GM18858 (cell line): ENCODE measurements around the gene ZBTB7C.

ENCODE experiments used
- ATAC-seq: cut with Tn5 transposase; IDR thresholded peaks from one replicate; pipeline ENCODE4 v1.9.1; 2021; ENCODE audit not compliant: unreplicated experiment

Gene ZBTB7C

GRCh38 chr18:48219037-48219809 lies 190.0 kb downstream of the ZBTB7C start:
- ATAC-seq: no peak

DNA sequence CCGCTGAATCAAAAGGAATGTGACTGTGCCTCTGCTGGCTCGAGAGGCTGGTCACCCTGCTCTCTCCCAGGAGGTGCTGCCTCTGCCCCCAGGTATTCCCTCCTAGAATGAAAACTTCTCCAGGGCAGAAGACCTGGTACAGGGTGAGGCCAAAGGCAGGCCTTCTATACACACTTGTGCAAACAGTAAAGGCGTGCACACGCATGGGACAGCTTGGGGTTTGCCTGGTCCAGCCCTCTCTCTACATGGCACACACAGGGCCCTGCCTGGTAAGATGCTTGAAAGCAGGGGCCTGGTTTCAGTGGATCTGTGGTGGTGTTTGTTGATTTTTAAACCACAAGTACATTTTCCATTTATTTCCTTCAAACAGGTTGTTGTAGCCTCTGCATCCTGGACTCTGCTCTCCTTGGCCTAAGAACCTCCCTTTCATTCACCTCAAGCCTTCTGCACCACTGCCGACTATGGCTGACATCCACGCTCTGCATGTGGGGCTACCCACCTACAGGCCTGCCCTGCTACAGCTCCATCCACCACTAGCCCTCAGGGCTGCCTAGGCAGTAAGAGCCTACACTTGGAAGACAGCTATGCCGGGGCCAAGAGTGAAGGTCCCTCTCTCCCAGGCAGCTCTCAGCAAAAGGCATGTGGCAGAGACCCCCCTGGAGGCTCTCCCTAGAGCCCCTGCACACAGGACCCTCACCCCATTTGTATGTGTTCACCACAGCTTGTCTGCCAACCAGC lies 190.7 kb downstream of the ZBTB7C start:
- ATAC-seq: no peak

DNA sequence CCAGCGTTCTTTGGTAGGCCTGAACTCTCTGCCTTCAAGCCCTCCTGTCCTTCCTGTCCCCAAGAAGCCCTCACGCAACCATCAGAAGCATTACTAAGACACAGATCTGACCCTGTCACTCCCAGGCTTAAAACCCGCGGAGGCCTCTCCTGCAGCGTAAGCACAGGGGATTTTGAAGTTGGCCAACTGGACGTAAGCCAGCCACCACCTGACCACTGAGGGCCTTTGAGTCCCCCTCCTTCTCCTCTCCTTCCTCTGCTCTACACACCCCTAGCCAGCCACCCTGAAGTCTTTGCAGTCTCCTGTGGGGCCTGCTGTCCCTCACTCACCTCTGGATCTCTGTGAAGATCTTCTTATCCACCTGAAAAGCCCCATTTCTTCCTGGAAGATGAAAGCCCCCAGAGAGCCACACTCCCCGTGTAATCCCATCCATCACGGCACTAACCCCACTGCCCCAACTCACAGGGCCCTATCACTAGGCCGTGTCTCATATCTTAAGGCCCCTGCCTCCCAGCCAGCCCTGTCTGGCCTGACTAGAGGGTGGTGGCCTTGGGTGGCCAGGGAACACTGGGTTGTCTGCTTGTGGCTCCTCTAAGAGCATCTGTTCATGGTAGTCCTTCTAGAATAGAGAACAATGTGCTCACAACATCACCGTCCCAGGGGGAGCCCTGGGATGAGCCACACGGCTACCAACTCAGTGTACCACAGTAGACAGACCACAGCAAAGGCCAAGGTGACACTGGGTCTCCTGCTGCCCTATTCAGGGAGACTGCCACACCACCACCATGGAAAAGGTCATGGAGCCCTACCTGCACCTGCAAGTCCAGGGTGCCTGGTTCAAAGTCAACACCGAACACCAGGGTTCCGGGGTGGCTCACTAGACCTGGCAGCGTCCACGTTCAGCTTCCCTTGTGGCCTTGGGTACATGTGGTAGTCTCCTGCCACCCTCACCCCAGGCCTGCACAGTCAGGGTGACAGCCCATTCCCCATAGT lies 191.6 kb downstream of the ZBTB7C start:
- ATAC-seq: no peak

- no peak for ATAC-seq
Observed at GRCh38 chr18:48216639-48217257, 192.4 kb downstream of the ZBTB7C start.

DNA sequence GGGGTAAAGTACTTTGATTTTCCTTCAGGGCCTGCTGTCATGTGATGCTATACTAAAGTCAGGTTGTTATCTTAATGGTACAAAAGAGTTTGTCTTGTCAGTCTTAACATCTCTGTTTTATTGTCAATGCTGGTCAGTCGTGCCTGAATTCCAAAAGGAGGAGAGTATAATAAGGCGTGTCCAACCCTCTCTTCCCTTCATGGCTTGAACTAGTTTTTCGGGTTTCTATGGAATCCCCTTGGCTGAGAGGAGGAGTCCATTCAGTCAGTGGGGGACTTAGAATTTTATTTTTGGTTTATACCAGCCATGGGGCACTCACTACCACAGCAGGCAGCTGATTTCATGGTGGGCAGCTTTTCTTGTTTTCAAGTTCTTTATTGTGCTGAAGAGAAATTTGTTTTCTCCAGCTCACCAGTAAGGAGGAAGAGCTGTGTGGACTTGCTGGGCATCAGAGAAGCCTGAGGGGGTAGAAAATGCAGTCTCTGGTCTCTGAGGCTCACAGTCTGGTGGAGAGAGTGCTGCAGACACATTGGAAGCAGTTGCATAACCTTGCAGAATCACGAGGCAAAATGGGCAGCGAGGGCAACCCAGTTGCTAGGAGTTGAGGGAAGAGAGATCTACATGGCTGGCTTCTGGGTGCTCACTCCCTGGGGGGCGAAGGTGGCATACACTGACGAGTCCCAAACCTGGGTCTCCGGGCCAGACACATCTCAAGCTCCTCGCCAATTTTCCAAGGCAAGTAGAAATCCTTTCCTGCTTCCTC lies 193.1 kb downstream of the ZBTB7C start:
- no peak for ATAC-seq

DNA sequence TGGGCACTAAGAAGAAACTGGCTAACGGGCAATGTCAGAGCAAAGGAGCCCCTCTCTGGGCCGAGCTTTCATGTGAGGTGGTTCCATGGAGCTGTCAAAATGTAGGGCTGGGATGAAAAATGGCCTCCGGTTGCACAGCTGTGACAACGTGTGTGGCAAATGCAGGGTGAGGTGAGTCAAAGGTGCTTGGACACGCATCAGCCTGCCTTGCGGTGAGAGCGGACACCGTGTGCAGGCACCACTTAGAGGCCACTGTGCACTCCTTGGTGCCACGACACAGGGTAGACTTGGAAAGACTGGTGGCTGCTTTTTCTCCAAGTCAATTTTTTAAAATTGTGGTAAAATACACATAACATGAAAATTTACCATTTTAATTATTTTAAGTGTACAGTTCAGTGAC lies 195.4 kb downstream of the ZBTB7C start:
- ATAC-seq: no peak

GRCh38 chr18:48208432-48209140 lies 200.6 kb downstream of the ZBTB7C start:
- no peak for ATAC-seq

GRCh38 chr18:48207733-48208132 lies 201.4 kb downstream of the ZBTB7C start:
- ATAC-seq: no peak

- no peak for ATAC-seq
Observed at GRCh38 chr18:48206887-48207286, 202.3 kb downstream of the ZBTB7C start.

GRCh38 chr18:48203961-48204666 lies 205.1 kb downstream of the ZBTB7C start:
- ATAC-seq: no peak

DNA sequence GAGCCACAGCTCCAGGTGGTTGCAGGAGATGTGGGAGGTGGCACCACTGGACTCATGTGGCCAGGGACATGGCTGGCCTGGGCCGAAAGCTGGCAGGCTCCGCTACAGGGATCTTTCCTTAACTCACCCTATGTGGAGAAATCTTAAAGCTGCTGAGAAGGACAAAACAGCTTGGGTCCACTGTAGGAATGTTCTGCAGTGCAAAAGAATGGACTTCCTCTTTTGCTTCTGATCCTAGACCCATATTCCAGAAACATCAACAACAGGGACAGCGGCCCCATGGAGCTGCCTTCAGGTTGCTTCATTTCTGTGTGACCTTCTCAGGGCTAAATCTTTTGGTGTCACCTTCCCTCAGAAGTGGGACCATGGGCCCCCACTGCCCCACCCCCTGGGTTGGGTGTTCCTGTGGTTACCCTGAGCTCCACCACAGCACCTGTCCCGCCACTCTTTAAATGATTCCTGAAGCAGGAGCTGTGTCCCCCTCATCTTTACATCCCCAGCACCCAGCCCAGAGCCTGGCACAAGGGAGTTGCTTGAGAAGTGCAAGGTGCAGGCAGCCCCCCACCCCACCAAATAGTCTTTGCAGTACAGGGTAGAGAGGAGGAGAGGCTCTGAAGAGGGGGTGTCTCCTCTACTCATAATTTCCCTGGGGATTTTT lies 205.8 kb downstream of the ZBTB7C start:
- ATAC-seq: no peak

DNA sequence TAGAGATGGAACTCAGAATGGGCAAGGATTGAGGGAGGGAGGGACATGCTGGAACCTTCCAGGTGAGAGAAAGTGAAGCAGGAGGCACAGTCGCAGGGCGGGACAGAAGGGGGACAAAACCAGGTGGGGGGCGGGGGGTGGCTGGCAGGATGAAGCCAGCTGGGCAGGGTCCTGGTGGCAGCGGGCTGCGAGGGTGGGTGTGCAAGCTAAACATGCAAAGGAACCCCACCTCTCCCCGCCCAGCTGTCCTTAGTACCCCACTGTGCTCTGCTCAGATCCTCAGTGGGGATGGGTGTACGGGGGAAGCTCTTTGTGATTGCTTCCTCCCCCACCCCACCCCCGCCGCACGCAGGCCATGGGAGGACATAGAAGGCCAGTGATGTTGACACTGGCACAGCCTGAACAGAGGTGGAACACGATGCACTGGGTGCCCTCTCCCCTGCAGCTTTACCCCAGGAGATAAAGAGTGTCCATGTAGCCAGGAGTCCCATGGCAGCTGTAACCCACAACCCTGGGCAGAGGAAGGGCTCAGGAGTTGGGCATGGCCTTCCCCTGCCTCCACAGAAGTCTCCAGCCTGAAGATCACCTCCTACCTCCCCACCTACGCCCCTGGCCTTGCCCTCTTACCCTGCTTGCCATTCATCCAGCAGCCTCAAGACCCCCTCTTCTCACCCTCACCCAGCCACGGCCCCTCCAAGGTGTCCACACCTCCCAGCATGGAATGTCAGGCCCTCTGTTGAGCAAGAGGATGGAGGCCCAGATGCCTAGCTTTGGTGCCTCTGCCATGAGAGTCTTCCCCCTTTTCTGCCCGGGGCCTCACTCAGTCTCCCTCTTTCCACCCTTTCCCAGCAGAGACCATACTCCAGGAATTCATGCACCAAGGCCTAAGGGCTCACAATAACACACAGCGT lies 206.6 kb downstream of the ZBTB7C start:
- ATAC-seq: no peak

DNA sequence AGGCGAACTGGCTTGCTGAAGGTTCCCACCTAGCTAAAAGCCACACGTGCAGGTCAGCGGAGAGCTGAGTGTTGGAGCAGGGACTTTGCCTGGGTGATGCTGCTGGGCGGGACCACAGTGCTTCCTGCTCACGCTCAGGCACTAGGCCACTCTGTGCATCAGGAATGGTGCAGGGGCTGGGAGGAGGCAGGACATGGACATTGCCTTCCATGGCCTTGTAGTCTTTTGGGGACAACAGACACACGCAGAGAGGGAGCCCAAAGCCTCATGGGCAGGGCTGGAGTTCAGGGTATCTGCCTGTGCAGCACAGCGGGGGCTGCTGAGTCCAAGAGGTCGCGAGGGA lies 207.2 kb downstream of the ZBTB7C start:
- ATAC-seq: no peak

DNA sequence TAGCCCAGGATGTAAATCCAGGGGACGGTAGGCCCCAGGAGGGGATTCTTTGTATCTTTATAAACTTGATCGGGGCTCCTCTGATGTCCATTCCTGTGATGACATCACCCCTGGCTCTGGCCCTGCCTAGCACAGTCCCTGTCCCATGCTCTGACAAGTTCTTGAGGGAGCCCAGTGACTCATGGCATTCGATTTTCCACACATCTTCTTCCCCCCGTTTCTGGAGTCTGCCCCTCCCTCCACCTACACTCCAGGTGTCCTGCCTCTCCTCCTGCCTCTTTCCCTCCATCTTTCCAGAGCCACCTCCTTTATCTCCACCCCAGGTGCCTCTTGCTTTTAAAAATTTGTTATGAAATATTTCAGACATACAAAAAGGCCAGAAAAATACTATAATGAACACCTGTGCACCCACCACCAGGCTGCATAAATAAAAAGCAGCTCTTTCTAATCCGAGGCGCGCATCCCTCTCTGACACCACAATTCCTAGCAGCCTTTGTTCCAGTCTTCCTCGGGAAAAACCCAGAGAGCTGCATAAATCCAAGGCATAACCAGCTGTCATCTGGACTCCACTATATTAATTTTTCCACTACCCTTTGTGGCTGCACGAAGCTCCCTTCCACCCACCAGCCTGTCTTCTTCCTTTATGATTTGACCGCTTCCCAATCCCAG lies 207.7 kb downstream of the ZBTB7C start:
- no peak for ATAC-seq

GRCh38 chr18:48200631-48201336 lies 208.4 kb downstream of the ZBTB7C start:
- no peak for ATAC-seq

DNA sequence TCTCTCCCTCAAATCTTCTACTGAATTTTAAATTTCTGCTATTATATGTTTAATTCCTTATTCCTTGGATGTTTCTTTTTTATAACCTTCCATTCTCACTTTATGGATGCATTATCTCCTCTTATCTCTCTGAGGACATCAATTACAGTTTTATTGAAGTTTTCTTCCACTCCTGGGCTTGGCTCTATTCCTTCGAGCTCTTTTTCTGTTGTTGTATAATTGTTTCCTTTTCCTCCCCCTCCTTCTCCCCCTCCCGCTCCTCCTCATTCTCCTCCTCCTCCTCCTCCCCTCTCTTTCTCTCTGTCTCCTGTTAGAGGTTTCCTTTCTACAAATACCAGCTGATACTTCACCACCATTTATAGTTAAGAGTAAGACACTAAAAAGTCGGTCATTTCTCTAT lies 209.8 kb downstream of the ZBTB7C start:
- no peak for ATAC-seq
